NCI-H146 (cell line): Measurements from ENCODE around the gene ACSL5.
A peak's percentile ranks its signal among the peaks of the same experiment; 100 is the strongest.

ENCODE experiments used
- DNase-seq: peaks from one replicate; lab custom pipeline; 2025; lab: John Stamatoyannopoulos, UW

The ACSL5 gene

GRCh38 chr10:112407696-112408095 lies 33.8 kb downstream of the ACSL5 start:
- no peak for DNase-seq

GRCh38 chr10:112409299-112409698 lies 35.4 kb downstream of the ACSL5 start:
- DNase-seq: no peak

DNA sequence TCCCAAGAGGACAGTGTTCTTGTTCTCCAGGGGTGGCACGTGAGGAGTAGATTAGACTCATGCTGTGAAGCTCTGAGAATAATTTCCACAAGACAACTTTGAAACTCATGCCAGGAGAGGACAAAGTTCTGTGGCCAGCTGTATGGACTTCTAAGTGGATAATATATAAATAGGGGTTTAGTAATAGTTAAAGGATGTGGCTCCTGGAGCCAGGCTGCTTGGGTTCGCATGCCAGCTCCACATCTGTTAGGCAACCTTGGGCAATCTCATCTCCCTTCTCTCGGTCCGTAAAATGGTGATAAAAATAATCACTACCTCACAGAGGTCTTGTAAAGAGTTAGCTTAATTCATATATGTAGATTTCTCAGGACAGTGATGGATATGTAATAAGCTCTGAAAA lies 35.8 kb downstream of the ACSL5 start:
- DNase-seq: no peak

DNA sequence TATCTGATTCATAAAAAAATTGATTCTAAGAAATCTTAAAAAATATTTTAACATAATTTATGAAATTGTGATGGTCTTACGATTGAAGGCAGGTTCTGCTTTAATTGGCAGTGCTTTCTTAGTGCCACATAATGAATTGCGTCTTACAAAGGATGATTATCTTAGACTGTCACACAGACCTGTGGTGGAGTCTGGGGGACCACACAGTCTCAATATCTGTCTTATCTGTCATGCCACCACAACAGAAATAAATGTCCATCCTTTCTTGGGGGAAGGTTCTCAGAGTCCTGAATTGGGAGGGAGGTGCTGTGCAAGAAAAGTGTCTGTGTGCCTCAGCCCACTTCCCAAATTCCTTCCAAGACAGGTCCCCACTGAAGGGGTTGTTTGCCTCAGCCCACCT lies 38.8 kb downstream of the ACSL5 start:
- DNase-seq: no peak

GRCh38 chr10:112421731-112422130 lies 47.8 kb downstream of the ACSL5 start:
- no peak for DNase-seq

GRCh38 chr10:112424651-112425050 lies 50.7 kb downstream of the ACSL5 start:
- DNase-seq: no peak

DNA sequence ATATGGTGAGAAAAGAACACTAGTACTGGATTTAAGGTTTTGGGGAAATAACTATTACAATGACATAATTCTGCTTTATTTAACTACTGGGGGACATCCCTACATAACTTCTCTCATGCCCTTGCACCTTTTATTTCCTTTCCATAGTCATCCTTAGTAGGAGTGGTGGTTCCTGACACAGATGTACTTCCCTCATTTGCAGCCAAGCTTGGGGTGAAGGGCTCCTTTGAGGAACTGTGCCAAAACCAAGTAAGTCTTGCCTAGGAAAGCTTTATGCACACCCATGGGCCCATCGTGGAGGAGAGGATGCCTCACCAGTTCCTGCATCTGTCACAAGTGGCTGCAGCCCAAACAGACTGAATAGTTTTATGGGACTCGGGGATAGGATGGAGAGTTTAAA lies 52.2 kb downstream of the ACSL5 start:
- DNase-seq: no peak

GRCh38 chr10:112429147-112429546 lies 55.2 kb downstream of the ACSL5 start:
- DNase-seq: no peak

- no peak for DNase-seq
These were observed 55.8 kb downstream of the ACSL5 start for GRCh38 chr10:112429654-112430230.

DNA sequence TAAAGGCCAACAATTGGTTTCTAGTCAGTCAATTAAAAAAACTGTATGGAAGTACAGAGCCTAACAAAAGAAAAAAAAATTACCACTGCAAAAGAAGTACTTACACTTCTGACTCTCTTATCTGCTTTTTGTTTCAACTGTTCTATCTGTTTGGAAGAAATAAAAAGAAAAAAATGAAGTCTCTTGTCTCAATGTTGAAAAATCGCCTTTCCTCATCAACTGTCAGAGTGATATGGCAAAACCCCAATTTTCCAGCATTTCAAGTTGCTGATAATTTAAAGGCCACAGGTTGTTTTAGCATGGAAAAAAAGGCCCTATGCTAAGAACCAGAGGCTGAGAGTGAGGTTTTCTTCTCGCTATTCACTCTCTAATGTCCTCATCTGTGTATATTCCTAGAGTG lies 59.2 kb downstream of the ACSL5 start:
- DNase-seq: no peak

DNA sequence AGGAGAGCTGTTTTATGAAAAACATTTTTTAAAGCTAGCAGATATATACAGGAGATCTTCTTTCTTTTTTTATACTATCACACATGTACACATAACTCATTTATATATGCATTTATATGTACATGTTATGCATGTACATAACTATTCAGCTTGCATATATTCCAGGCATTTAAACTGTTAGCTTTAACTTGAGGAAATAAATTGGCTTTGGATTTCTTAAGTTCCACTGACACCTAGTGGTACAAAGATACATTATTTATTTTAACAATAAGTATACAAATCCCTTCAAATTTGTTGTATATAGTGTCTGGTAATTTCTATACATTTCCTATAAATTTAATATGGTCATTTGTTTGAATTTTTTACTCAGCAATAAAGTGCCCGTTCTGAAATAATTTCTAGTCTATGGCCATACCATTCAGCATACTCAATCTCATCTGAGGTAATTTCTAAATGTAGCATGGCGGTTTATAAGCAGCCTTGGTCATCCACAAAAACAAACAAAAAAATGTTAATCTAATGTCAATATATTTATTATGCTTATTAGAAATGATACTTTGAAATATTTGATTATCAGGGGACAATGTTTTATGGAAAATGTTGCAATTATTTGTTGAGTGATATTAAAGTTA lies 61.2 kb downstream of the ACSL5 start:
- no peak for DNase-seq

GRCh38 chr10:112438356-112438755 lies 64.4 kb downstream of the ACSL5 start:
- no peak for DNase-seq

DNA sequence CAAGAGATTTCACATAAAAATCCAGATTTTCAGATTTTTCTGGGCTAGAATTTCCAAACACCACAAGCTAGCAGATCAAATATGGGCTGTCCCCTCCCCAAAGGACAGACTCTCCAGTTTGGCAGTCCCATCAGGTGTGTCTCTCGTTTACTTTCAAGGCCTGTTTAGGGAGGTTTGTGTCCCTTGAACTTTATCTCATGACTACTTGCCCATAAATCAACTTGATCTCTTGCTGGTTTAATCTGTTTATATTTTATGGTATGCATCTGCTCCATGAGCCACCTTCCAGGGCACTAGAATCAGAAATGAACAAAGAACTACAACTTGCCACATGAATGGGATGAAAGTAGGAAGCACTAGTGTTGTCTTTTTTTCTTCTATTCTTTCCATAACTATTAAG lies 67.6 kb downstream of the ACSL5 start:
- no peak for DNase-seq

- no peak for DNase-seq
These were observed 68.1 kb downstream of the ACSL5 start for GRCh38 chr10:112442063-112442462.

DNA sequence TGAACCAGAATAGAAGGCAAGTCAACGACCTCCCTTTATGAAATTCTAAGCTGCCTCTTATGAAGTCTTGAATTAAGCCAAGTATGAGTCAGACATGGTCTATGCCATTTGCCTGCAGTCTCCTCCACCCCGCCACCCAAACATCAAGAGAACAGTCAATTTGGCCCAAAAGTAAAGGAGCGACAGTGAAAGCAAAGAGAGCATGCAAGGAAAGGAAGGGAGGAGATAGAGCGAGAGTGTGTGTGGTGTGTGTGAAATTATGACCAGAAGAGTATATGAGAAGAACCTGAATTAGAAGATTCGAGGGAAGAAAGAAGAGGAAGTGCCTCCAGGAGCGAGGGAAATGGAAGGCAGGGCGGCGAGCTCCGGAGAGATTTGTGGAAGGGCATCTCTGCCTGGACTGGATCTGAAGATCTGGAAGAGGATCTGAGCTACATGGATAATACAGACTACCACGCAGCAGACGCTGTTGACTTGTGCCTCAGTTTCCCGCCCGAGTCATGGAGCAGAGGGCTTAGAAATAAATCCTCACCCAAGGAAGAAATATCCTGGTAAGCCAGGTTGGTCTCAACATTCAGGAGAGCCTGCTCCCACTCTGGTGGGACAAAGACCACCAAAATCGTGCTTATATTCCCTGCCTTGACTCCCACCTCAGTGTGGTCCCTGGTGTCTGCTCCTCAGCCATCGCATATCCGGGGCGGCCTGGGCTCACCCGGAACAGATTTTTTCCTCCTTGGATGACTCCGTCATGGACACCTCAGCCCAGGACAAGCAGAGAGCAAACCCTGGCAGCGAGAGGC lies 72.3 kb downstream of the ACSL5 start:
- DNase-seq: no peak

DNA sequence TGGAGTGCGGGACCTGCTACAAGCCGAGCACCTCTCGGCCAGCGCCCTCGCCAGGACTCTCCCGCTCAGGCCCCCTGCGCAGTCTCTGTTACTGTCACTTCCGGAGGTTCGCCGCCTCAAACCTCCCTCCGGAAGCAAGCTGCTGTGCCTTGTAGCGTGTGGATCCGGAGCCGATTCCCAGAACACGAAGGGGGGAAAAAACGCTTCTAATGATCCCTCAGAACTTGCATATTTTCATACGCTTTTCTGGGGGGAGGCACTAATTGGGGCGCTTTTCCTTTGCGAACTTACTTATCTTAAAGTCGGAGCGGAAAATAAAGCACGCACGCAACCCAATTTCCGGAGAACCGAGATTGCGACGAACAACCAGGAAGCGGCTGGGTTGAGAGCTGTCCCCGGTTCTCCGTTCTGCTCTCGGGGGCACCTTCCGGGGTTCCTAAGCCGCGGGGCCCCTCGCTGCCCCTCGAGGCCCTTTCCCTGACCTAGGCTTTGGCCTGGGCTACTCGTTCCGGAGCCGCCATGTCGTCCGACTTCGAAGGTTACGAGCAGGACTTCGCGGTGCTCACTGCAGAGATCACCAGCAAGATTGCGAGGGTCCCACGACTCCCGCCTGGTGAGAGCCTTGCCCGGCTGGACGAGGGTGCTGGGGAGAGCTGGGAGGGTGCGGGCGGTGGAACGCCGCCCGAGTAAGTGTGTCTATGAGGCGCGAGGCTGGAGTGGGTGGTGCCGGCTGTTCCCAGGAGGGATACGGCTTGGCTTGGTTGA lies 73.1 kb downstream of the ACSL5 start, which contains the start of the genes VTI1A and ZDHHC6:
TSS of gene VTI1A (plus strand) at position 361 of the 765 bp plus-strand sequence. CDS start at position 520, 159 bp downstream.
TSS of gene ZDHHC6 (minus strand) at position 60 of the 765 bp plus-strand sequence. CDS start 1,478 bp downstream, outside the sequence.
- DNase-seq: peak; percentile 85

- no peak for DNase-seq
These were observed 73.7 kb downstream of the ACSL5 start for GRCh38 chr10:112447620-112447928.

- no peak for DNase-seq
These were observed 75.0 kb downstream of the ACSL5 start for GRCh38 chr10:112448888-112449287.

GRCh38 chr10:112454910-112455779 lies 81.2 kb downstream of the ACSL5 start:
- DNase-seq: no peak

DNA sequence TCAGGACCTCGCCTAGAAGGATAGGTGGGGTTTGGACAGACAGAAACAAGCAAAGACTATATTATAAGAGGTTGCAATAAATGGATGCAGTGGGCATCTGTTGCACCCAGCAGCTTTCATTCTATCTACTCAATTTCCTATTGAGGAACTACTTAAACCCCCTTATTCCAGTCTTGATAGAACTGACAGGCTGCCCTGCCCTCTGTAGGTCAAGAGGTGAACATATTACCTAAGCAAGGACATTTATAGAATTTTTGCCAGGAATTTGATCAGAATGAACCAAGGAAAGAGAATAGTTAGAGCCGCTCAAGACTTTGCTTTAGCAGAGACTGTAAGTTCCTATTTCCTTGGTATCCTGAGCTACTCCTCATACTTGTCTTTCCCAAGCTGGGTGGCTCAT lies 82.6 kb downstream of the ACSL5 start:
- no peak for DNase-seq

DNA sequence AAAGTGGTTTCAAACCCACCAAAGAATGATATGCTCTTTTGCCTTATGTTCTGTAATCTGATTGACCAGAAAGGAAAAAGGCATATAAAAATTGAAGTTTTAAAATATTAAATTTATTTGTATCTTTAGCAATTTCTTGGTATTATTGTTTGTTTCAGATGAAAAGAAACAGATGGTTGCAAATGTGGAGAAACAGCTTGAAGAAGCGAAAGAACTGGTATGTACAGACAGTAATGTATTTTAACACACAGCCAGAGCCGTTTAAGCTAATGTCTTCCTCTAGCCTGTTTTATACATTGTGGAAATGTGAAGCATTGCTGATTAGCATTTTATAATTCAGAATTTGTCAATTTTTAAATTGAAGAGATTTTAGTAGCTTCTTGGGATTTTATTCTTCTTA lies 86.5 kb downstream of the ACSL5 start:
- no peak for DNase-seq
